SK-N-MC (cell line): Measurements from ENCODE around the gene KIF16B.

Source experiments
- EZH2 ChIP-seq: fragments of 200-600 bp; sonication (generic); IDR thresholded peaks from one replicate; pipeline ENCODE4 v1.6.1; 2017; ENCODE audit warnings: antibody characterized with exemption
- POLR2AphosphoS5 ChIP-seq: IDR thresholded peaks from 2 replicates; pipeline ENCODE4 v1.6.1; 2012; ENCODE audit warnings: mild to moderate bottlenecking, low read depth, low read length, borderline replicate concordance

- TF ChIP-seq EZH2: no peak
- no peak for TF ChIP-seq POLR2AphosphoS5
Measured at GRCh38 chr20:16621435-16622141, 48.3 kb upstream of the KIF16B start.
